K562 (cell line): Measurements from ENCODE around the gene AURKB. TPM values are rescaled to one million over a fixed set of nuclear protein-coding genes. Genes with fewer than 3 reads are reported as not detected.

ENCODE experiments used
- EP300 ChIP-seq: IDR thresholded peaks from 2 replicates; pipeline ENCODE4 v1.6.1; 2012; ENCODE audit warnings: low read length, improper control_type of control experiment
- HDAC2 ChIP-seq: fragments of 450-650 bp; IDR thresholded peaks from 2 replicates; pipeline ENCODE4 v1.6.1; 2016; ENCODE audit warnings: mild to moderate bottlenecking
- MCM7 ChIP-seq, 2 experiments: fragments of 450-650 bp; IDR thresholded peaks; 2 replicates each; pipeline ENCODE4 v1.6.1; 2016 to 2018
- MTF1 ChIP-seq: fragments of 250-450 bp; sonication (Bioruptor Pico); IDR thresholded peaks from 2 replicates; pipeline ENCODE4 v1.9.0; 2021; ENCODE audit warnings: moderate library complexity, mild to moderate bottlenecking, inconsistent platforms, borderline replicate concordance
- MYNN ChIP-seq, 2 experiments: sonication (generic); formaldehyde crosslinking in 1 of 2; IDR thresholded peaks; 2 replicates each; pipeline versions ENCODE4 v1.5.0 to v1.6.1; 2016 to 2020; ENCODE audit warnings: antibody characterized with exemption in 1 of 2, missing genetic modification reagents in 1 of 2
- NCOA2 ChIP-seq, 2 experiments: fragments of 450-650 bp; IDR thresholded peaks; 2 replicates each; pipeline ENCODE4 v1.6.1; 2018; ENCODE audit warnings: mild to moderate bottlenecking in 2 of 2, moderate library complexity in 1 of 2; ENCODE audit not compliant: partially characterized antibody in 2 of 2
- NFXL1 ChIP-seq: fragments of 450-650 bp; formaldehyde crosslinking; IDR thresholded peaks from 2 replicates; pipeline ENCODE4 v1.4.0; 2021; ENCODE audit warnings: mild to moderate bottlenecking
- NR3C1 ChIP-seq: sonication (generic); formaldehyde crosslinking; IDR thresholded peaks from 2 replicates; pipeline ENCODE4 v1.8.1; 2022; ENCODE audit warnings: missing genetic modification reagents
- POLR2B ChIP-seq: fragments of 450-650 bp; IDR thresholded peaks from 2 replicates; pipeline ENCODE4 v1.6.1; 2018; ENCODE audit warnings: low read depth; ENCODE audit not compliant: partially characterized antibody
- POU5F1 ChIP-seq: fragments of 150-350 bp; IDR thresholded peaks from 2 replicates; pipeline ENCODE4 v1.6.1; 2014; ENCODE audit warnings: borderline replicate concordance, low read length, low read depth, mild to moderate bottlenecking; ENCODE audit not compliant: partially characterized antibody
- SMAD2 ChIP-seq: fragments of 150-350 bp; IDR thresholded peaks from 2 replicates; pipeline ENCODE4 v1.6.1; 2014; ENCODE audit warnings: low read depth, mild to moderate bottlenecking, low read length
- SMARCA4 ChIP-seq: fragments of 450-650 bp; IDR thresholded peaks from 2 replicates; pipeline ENCODE4 v1.6.1; 2016
- TAF9B ChIP-seq: fragments of 450-650 bp; IDR thresholded peaks from 2 replicates; pipeline ENCODE4 v1.6.1; 2018; ENCODE audit warnings: mild to moderate bottlenecking; ENCODE audit not compliant: partially characterized antibody
- TCF3 ChIP-seq: sonication (generic); formaldehyde crosslinking; IDR thresholded peaks from 2 replicates; pipeline ENCODE4 v1.4.0; 2020; ENCODE audit warnings: mild to moderate bottlenecking, missing genetic modification reagents
- XRCC4 ChIP-seq: IDR thresholded peaks from one replicate; pipeline ENCODE4 v1.6.1; 2011; ENCODE audit not compliant: insufficient read depth, insufficient read length; ENCODE audit errors: extremely low read depth
- polyA plus RNA-seq, 8 experiments: library from polyadenylated mRNA; depleted of rRNA in 4 of 8; stranded (reverse) in 5 of 8; unstranded in 3 of 8; fragments of >200 nt; fragmentation: Nextera tagmentation in 2 of 8; fragmentation: Illumina TruSeq in 1 of 8; extraction: Ambion mirVana in 2 of 8; extraction: Trizol in 1 of 8; gene quantifications; 2 replicates each; pipeline versions ENCODE4 v1.2.1 to v1.2.3, GENCODE V29; 2011 to 2014; ENCODE audit warnings: inconsistent platforms in 1 of 8, missing spikeins in 1 of 8
- total RNA-seq, 7 experiments: library from RNA; depleted of rRNA in 6 of 7; stranded (reverse); fragments of >200 nt in 6 of 7; fragmentation: Illumina TruSeq in 2 of 7; extraction: Trizol in 2 of 7; gene quantifications; 2 replicates each; pipeline versions ENCODE4 v1.2.1 to v1.2.3, GENCODE V29; 2011 to 2021; ENCODE audit warnings: low replicate concordance in 1 of 7
- TF ChIP-seq, protein P1 (sequence below), 2 experiments: fragments of 200-800 bp in 1 of 2; sonication (Bioruptor generic) in 1 of 2; sonication (generic) in 1 of 2; formaldehyde crosslinking in 1 of 2; IDR thresholded peaks in 1 of 2; conservative IDR thresholded peaks in 1 of 2; 2 replicates each; pipeline versions ENCODE4 v1.5.0 to v1.6.1; 2016 to 2020; ENCODE audit warnings: missing compliant biosample characterization in 1 of 2, missing genetic modification characterization in 1 of 2, missing genetic modification reagents in 1 of 2
- TF ChIP-seq, protein P2 (sequence below): sonication (generic); formaldehyde crosslinking; IDR thresholded peaks from 2 replicates; pipeline ENCODE4 v1.8.1; 2023; ENCODE audit warnings: mild to moderate bottlenecking, missing genetic modification reagents
- TF ChIP-seq, protein P3 (sequence below): fragments of 250-450 bp; sonication (Bioruptor Pico); IDR thresholded peaks from 2 replicates; pipeline ENCODE4 v1.4.0; 2020; ENCODE audit warnings: borderline replicate concordance

The AURKB gene
- total and polyA plus RNA-seq, 9 of the 15 experiments (the other 6 are each of a cell fraction or from before 2014, with no cell fraction given) = 27.2 to 114 (median 74.8) TPM

DNA sequence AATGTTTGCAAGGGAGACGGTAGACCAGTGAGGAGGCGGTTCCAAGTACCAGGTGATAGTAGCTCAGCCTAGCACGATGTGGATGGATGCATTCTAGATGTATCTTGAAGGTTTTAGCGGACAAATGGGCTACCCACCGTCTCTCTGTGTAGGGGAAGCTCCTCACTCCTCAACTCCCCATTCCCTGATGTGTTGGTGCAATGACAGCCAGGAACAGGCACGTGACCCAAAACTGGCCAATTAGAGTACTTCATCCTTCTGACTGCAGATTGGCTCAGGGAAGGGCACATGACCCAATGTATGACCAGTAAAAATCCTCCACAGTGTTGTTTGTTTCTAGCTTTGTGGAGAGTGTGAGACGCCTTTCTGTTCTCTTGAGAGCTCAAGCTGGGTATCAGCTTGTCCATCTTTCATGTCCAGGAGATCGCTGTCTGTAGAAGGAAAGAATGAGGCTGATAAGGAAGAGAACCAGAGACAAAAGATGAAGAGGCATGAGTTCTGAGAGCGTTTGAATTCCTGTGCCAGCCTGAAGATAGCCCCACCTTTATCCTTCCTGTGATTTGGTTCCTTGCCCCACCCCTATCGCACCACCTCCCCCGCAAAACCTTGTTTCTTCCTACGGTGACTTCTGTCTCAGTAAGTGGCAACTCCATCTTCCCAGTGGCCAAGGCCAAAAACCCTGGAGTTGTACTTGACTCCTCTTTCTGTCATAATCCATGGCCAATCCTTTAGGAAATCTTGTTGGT, 18.1 kb downstream of the AURKB start (continued):
- TF ChIP-seq, protein P1, sequence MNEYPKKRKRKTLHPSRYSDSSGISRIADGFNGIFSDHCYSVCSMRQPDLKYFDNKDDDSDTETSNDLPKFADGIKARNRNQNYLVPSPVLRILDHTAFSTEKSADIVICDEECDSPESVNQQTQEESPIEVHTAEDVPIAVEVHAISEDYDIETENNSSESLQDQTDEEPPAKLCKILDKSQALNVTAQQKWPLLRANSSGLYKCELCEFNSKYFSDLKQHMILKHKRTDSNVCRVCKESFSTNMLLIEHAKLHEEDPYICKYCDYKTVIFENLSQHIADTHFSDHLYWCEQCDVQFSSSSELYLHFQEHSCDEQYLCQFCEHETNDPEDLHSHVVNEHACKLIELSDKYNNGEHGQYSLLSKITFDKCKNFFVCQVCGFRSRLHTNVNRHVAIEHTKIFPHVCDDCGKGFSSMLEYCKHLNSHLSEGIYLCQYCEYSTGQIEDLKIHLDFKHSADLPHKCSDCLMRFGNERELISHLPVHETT (CRISPR knock-in tag; conservative IDR thresholded peaks at IDR 0.05 in 1 of 2, IDR thresholded peaks at IDR 0.05 in 1 of 2) = no peak
- TF ChIP-seq MTF1 (no peak), NFXL1 (CRISPR knock-in tag) (no peak), XRCC4 (no peak), POLR2B (peak; percentile 86), EP300 (no peak), MYNN (IDR thresholded peaks at IDR 0.05) (no peak), MYNN (CRISPR knock-in tag; IDR thresholded peaks at IDR 0.05) (no peak), HDAC2 (peak; percentile 82), TAF9B (peak; percentile 40), NCOA2 (IDR thresholded peaks at IDR 0.05; ENCODE audit: partially characterized antibody in 2 of 2) (no peak), POU5F1 (no peak), SMAD2 (no peak), MCM7 (IDR thresholded peaks at IDR 0.05) (no peak), SMARCA4 (peak; percentile 78; the same call in 1 of the 2 replicates), TCF3 (0 out of 2 replicates have a peak, but pooled peaks have one; percentile 39), NR3C1 (no peak)
- TF ChIP-seq, protein P2, sequence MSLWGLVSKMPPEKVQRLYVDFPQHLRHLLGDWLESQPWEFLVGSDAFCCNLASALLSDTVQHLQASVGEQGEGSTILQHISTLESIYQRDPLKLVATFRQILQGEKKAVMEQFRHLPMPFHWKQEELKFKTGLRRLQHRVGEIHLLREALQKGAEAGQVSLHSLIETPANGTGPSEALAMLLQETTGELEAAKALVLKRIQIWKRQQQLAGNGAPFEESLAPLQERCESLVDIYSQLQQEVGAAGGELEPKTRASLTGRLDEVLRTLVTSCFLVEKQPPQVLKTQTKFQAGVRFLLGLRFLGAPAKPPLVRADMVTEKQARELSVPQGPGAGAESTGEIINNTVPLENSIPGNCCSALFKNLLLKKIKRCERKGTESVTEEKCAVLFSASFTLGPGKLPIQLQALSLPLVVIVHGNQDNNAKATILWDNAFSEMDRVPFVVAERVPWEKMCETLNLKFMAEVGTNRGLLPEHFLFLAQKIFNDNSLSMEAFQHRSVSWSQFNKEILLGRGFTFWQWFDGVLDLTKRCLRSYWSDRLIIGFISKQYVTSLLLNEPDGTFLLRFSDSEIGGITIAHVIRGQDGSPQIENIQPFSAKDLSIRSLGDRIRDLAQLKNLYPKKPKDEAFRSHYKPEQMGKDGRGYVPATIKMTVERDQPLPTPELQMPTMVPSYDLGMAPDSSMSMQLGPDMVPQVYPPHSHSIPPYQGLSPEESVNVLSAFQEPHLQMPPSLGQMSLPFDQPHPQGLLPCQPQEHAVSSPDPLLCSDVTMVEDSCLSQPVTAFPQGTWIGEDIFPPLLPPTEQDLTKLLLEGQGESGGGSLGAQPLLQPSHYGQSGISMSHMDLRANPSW (CRISPR knock-in tag) = no peak
- TF ChIP-seq, protein P3, sequence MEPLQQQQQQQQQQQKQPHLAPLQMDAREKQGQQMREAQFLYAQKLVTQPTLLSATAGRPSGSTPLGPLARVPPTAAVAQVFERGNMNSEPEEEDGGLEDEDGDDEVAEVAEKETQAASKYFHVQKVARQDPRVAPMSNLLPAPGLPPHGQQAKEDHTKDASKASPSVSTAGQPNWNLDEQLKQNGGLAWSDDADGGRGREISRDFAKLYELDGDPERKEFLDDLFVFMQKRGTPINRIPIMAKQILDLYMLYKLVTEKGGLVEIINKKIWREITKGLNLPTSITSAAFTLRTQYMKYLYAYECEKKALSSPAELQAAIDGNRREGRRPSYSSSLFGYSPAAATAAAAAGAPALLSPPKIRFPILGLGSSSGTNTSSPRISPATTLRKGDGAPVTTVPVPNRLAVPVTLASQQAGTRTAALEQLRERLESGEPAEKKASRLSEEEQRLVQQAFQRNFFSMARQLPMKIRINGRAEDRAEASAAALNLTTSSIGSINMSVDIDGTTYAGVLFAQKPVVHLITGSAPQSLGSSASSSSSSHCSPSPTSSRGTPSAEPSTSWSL = no peak
